IPS-NIHi11 (cell line): Measurements from ENCODE around the gene SCN1B.
A peak's percentile ranks its signal among the peaks of the same experiment; 100 is the strongest.

Source experiments
- DNase-seq: peaks from one replicate; pipeline ENCODE4 v3.0.0; 2012; ENCODE audit warnings: mixed read lengths, low spot score

The SCN1B gene

DNA sequence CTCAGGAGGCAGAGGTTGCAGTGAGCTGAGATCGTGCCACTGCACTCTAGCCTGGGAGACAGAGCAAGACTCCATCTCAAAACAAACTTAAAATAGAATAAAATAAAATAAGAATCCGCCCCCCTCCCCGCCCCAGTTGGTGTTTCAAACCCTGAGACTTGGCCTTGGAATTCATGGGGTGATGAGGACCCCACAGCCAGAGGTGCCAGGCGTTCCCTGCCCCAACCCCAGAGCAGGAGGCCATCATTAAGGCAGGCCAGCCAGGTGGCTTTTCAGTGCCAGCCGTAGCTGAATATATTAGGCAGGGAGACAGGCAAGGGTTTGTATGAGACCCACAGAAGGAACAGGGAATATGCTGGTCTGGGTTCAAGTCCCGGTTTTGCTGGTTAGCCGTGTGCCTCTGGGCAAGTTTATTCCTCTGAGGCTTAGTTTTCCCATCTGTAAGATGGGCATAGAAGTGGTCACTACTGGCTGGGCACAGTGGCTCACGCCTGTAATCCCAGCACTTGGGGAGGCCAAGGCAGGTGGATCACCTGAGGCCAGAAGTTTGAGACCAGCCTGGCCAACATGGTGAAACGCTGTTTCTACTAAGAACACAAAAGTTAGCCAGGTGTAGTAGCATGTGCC is 23.5 kb downstream of the SCN1B start:
- no peak for DNase-seq

DNA sequence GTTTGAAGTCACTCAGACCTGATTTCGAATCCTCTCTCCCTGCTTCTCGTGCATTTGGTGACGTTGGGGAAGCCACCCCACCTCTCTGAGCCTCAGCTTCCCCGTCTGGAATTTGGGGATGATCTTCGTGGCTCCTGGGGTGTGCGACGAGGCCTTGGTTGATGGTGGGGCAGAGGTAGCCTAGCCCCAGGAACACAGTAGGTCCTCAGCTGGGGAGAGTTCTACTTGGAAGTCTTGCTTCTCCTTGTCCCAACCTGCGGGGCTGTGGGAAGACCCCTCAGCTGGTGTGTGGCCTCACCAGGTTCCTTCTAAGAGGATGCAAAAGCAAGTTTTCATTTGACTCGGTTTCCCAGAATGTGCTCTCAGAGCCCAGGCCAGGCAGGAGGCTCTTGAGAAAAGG is 24.4 kb downstream of the SCN1B start:
- DNase-seq = no peak

DNA sequence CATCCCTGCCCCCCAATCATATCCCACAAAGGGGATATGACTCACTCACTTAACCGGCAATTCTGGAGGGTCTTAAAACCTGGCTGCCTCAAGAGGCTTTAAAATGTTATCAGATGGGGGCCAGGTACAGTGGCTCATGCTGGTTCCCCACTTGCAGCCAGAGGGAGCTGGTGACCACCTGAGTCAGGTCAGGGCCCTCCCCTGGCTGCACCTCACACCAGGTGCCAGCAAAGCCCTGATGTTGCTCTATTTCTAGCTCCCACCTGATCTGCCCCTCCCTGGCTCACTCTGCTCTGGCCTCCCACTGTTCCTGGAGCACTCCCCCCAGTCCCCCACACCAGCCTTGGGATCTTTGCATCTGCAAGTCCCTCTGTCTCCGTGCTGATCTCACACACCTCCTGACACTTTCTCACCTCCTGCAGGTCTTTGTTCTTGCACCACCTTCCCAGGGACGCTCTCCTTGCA is 25.5 kb downstream of the SCN1B start:
- peak; percentile 78 for DNase-seq

GRCh38 chr19:35056513-35057063 is 26.3 kb downstream of the SCN1B start:
- no peak for DNase-seq

DNA sequence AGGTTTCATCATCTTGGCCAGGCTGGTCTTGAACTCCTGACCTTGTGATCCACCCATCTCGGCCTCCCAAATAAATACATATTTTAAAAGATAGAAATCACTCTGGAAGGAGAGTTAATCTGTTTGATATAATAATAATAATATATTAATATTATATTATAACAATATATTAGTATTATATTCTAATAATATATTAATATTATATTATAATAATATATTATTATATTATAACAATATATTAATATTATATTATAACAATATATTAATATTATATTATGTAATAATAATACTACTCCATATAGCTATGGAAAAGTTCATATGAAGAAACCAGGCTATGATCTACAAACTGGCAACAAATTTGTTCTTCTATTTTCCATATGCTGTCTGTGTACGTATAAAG is 28.1 kb downstream of the SCN1B start:
- no peak for DNase-seq

GRCh38 chr19:35059006-35059798 is 28.9 kb downstream of the SCN1B start:
- peak; percentile 47 for DNase-seq

- DNase-seq = no peak
Measured at GRCh38 chr19:35059799-35060091, 29.5 kb downstream of the SCN1B start.

GRCh38 chr19:35060160-35060855 is 30.0 kb downstream of the SCN1B start:
- DNase-seq = no peak

DNA sequence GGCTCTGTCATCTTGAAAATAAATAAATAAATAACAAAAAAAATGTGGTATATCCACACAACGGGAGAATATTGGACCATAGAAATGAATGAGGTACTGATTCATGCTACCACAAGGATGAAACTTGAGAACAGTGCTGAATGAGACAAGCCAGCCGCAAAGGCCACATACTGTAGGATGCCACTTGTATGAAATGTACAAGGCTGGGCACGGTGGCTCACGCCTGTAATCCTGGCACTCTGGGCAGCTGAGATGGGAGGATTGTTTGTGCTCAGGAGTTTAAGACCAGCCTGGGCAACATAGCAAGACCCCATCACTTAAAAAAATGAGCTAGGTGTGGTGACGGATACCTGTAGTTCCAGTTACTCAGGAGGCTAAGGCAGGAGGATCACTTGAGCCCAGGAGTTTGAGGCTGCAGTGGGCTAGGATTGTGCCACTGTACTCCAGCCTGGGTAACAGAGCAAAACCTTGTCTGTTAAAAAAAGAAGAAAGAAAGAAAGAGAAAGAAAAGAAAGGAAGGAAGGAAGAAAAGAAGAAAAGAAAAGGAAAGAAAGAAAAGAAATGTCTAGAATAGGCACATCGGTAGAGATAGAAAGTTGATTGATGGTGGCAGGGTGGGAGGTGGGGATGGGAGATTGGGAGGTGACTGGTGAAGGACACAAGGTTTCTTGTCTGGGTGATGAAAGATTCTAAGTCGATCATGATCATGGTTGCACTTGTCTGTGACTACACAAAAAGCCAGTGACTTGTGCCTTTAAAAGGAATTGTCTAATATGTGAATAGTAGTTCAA is 31.5 kb downstream of the SCN1B start:
- no peak for DNase-seq

DNA sequence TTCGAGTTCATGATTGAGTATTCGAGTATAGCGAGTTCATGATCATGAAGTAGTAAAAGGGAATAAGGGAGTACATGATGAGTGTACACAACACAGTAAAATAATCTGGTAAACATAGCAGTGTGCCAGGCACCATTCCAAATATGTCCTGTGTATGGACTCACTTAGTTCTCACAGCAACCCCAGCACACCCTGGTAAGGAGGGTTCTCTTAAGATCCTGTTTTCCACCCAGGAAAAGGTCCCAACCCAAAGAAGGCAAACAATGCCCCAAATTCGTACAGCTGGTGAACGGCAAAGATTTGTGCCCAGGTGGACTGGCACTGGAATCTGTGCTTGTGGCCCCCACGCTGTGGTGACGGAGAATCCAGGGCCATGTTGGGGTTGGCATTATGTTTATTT is 32.7 kb downstream of the SCN1B start:
- no peak for DNase-seq

GRCh38 chr19:35063940-35064818 is 33.9 kb downstream of the SCN1B start:
- no peak for DNase-seq

GRCh38 chr19:35065574-35065973 is 35.3 kb downstream of the SCN1B start:
- no peak for DNase-seq

DNA sequence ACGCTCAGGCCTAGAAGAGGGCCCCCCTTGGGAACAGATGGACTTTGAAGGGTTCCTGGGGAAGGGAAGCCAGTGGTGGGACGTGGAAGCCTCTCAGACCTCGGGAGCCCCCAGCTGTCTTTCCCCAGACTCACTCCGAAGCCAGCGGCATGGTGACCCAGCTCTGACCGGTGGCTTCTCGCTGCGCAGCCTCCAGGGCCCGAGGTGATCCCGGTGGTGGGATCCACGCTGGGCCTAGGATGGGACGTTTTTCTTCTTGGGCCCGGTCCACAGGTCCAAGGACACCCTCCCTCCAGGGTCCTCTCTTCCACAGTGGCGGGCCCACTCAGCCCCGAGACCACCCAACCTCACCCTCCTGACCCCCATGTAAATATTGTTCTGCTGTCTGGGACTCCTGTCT is 35.9 kb downstream of the SCN1B start:
- DNase-seq = no peak

GRCh38 chr19:35066691-35067563 is 36.7 kb downstream of the SCN1B start:
- peak; percentile 91 for DNase-seq

DNA sequence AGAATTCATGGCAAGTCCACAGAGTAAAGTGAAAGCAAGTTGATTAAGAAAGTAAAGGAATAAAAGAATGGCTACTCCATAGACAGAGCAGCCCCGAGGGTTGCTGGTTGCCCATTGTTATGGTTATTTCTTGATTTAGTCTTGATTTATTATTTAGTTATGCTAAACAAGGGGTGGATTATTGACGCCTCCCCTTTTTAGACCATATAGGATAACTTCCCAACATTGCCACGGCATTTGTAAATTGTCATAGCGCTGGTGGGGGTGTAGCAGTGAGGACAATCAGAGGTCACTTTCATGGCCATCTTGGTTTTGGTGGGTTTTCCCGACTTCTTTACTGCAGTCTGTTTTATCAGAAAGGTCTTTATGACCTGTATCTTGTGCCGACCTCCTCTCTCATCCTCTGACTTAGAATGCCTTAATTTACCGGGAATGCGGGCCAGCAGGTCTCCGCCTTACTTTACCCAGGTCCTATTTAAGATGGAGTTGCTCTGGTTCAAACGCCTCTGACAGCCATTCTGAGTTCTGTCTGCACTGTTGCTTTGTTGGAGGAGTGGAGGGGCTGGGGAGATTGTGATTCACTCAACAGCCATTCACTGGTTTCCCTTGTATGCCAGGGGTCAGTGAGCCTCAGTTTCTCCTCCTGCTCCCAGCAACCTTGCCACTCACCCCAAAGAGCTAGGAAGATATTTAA is 38.8 kb downstream of the SCN1B start:
- DNase-seq = no peak

- DNase-seq = no peak
Measured at GRCh38 chr19:35069696-35070095, 39.4 kb downstream of the SCN1B start.

GRCh38 chr19:35070471-35070870 is 40.2 kb downstream of the SCN1B start:
- no peak for DNase-seq

- DNase-seq = no peak
Measured at GRCh38 chr19:35073516-35073915, 43.2 kb downstream of the SCN1B start.

DNA sequence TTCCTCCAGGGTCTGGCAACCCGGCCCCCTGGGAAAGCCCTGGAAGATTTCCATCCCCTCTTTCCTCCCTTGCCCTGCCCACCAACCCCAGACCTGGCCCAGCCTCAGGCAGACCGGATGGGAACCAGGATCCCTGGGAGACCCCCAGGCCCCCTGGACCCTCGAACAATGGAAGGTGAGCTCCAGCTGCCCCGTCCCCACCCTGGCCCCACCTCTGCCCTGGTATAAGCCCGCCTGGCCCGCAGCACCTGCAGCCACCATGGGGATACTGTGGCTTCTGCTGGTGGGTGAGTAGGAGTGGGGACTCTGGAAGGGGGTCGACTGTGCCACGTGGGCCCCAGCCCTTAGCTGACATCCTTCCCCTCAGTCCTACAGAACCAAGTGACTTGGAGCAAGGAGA is 43.7 kb downstream of the SCN1B start:
- DNase-seq = no peak
